ENCODE measurements around the gene CELF5.
"Not testable (repeated sequence)": the region's sequence is repeated elsewhere in the genome, so short reads cannot be mapped to it uniquely, and the experiment has no call there.

CELF5 gene

GRCh38 chr19:3187662-3188511, 36.6 kb upstream of the CELF5 start:
- Mint-ChIP-seq H3K27ac (peak overlapping the region; percentile 46), H3K4me3 (peak overlapping the region; percentile 91), H3K4me1 (peaks cover 53% of the 10 kb centered on the region), H3K9me3 (no peaks in the 10 kb centered on the region), H3K36me3 (peaks cover 6% of the 10 kb centered on the region), H3K27me3 (no peaks in the 10 kb centered on the region)

- Mint-ChIP-seq H3K27ac (no peak overlapping the region), H3K36me3 (peaks cover 7% of the 10 kb centered on the region), H3K27me3 (no peaks in the 10 kb centered on the region), H3K4me1 (peaks cover 47% of the 10 kb centered on the region), H3K9me3 (no peaks in the 10 kb centered on the region), H3K4me3 (peak overlapping the region; percentile 91)
Observed at GRCh38 chr19:3188627-3189596, 35.5 kb upstream of the CELF5 start.

GRCh38 chr19:3189702-3190469, 34.6 kb upstream of the CELF5 start:
- Mint-ChIP-seq H3K36me3 (peaks cover 4% of the 10 kb centered on the region), H3K4me3 (no peak overlapping the region), H3K27ac (no peak overlapping the region), H3K4me1 (peaks cover 37% of the 10 kb centered on the region), H3K9me3 (no peaks in the 10 kb centered on the region), H3K27me3 (no peaks in the 10 kb centered on the region)

GRCh38 chr19:3190470-3190770, 34.0 kb upstream of the CELF5 start:
- Mint-ChIP-seq H3K4me1 (peaks cover 31% of the 10 kb centered on the region), H3K4me3 (no peak overlapping the region)

GRCh38 chr19:3190921-3191805, 33.3 kb upstream of the CELF5 start:
- Mint-ChIP-seq H3K27ac (no peak overlapping the region), H3K4me3 (peak overlapping the region; percentile 19), H3K27me3 (no peaks in the 10 kb centered on the region), H3K4me1 (peaks cover 31% of the 10 kb centered on the region), H3K9me3 (no peaks in the 10 kb centered on the region), H3K36me3 (peaks cover 4% of the 10 kb centered on the region)

More at GRCh38 chr19:3190470-3190770, 34.0 kb upstream of the CELF5 start:
- peaks cover 4% of the 10 kb centered on the region for H3K36me3 Mint-ChIP-seq
- H3K27ac Mint-ChIP-seq, result no peak overlapping the region
- no peaks in the 10 kb centered on the region for H3K9me3 Mint-ChIP-seq
- H3K27me3 Mint-ChIP-seq, result no peaks in the 10 kb centered on the region

GRCh38 chr19:3191806-3192104, 32.7 kb upstream of the CELF5 start:
- peaks cover 29% of the 10 kb centered on the region for H3K4me1 Mint-ChIP-seq
- H3K27ac Mint-ChIP-seq, H3K27me3 Mint-ChIP-seq, H3K36me3 Mint-ChIP-seq, H3K9me3 Mint-ChIP-seq, H3K4me3 Mint-ChIP-seq: not testable (repeated sequence)

- peaks cover 4% of the 10 kb centered on the region for H3K36me3 Mint-ChIP-seq
Observed at GRCh38 chr19:3192228-3192635, 32.2 kb upstream of the CELF5 start.

GRCh38 chr19:3192684-3193083, 31.8 kb upstream of the CELF5 start:
- peaks cover 4% of the 10 kb centered on the region for H3K36me3 Mint-ChIP-seq
- no peak overlapping the region for H3K4me3 Mint-ChIP-seq
- H3K4me1 Mint-ChIP-seq, result peaks cover 20% of the 10 kb centered on the region
- no peaks in the 10 kb centered on the region for H3K9me3 Mint-ChIP-seq
- no peaks in the 10 kb centered on the region for H3K27me3 Mint-ChIP-seq
- no peak overlapping the region for H3K27ac Mint-ChIP-seq

More at GRCh38 chr19:3192228-3192635, 32.2 kb upstream of the CELF5 start:
- Mint-ChIP-seq H3K27me3 (no peaks in the 10 kb centered on the region), H3K9me3 (no peaks in the 10 kb centered on the region), H3K4me1 (peaks cover 24% of the 10 kb centered on the region), H3K4me3 (no peak overlapping the region), H3K27ac (no peak overlapping the region)

GRCh38 chr19:3193256-3194105, 31.0 kb upstream of the CELF5 start:
- Mint-ChIP-seq H3K27ac (no peak overlapping the region), H3K27me3 (no peaks in the 10 kb centered on the region), H3K4me3 (no peak overlapping the region), H3K9me3 (no peaks in the 10 kb centered on the region), H3K36me3 (peaks cover 4% of the 10 kb centered on the region), H3K4me1 (peaks cover 12% of the 10 kb centered on the region)

- no peak overlapping the region for H3K4me3 Mint-ChIP-seq
- H3K27me3 Mint-ChIP-seq, result no peaks in the 10 kb centered on the region
- H3K4me1 Mint-ChIP-seq, result peaks cover 5% of the 10 kb centered on the region
- peaks cover 2% of the 10 kb centered on the region for H3K36me3 Mint-ChIP-seq
- H3K9me3 Mint-ChIP-seq, result no peaks in the 10 kb centered on the region
- peak overlapping the region; percentile 41 for H3K27ac Mint-ChIP-seq
Observed at GRCh38 chr19:3194106-3195087, 30.1 kb upstream of the CELF5 start.

GRCh38 chr19:3196064-3196932, 28.2 kb upstream of the CELF5 start:
- H3K27ac Mint-ChIP-seq, result no peak overlapping the region
- H3K4me1 Mint-ChIP-seq, result no peaks in the 10 kb centered on the region
- H3K27me3 Mint-ChIP-seq, result no peaks in the 10 kb centered on the region
- peaks cover 2% of the 10 kb centered on the region for H3K36me3 Mint-ChIP-seq
- H3K4me3 Mint-ChIP-seq, result no peak overlapping the region
- no peaks in the 10 kb centered on the region for H3K9me3 Mint-ChIP-seq

GRCh38 chr19:3196933-3197205, 27.6 kb upstream of the CELF5 start:
- H3K36me3 Mint-ChIP-seq, result peaks cover 2% of the 10 kb centered on the region
- H3K27me3 Mint-ChIP-seq, result no peaks in the 10 kb centered on the region
- H3K4me1 Mint-ChIP-seq, result no peaks in the 10 kb centered on the region
- no peaks in the 10 kb centered on the region for H3K9me3 Mint-ChIP-seq
- no peak overlapping the region for H3K4me3 Mint-ChIP-seq
- no peak overlapping the region for H3K27ac Mint-ChIP-seq
